NCI-H524 treated with DMSO at 0.1 percent for 48 hours (cell line): ENCODE data around the gene BPIFA2.
"Not testable (repeated sequence)": the region's sequence is repeated elsewhere in the genome, so short reads cannot be mapped to it uniquely, and the experiment has no call there.

Source experiments
- DNase-seq: peaks from one replicate; lab custom pipeline; 2025; lab: John Stamatoyannopoulos, UW

Gene BPIFA2, protein sequence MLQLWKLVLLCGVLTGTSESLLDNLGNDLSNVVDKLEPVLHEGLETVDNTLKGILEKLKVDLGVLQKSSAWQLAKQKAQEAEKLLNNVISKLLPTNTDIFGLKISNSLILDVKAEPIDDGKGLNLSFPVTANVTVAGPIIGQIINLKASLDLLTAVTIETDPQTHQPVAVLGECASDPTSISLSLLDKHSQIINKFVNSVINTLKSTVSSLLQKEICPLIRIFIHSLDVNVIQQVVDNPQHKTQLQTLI

DNA sequence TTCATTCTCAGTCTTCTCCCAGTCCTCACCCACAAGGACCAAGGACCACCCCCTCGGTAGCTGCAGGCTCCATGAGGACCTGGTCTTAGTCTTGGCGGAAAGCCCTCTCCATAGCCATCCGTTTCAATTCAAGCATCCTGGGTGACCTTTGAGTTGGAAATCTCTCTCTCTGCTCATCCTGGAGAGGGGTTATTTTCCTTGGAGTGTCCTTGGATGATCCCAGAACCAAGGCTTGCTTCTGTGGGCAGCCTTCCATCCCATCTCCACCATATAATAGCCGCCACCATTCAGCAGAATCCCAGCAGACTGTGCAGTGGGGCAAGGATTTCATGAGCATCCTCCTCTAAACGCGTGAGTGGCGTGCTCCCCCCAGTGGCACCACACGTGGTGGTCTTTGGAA, at the start of gene BPIFA2:
Gene BPIFA2 (plus strand): TSS at position 301 of the 400 bp plus-strand sequence. CDS start 987 bp downstream, outside the sequence.
- no peak for DNase-seq

DNA sequence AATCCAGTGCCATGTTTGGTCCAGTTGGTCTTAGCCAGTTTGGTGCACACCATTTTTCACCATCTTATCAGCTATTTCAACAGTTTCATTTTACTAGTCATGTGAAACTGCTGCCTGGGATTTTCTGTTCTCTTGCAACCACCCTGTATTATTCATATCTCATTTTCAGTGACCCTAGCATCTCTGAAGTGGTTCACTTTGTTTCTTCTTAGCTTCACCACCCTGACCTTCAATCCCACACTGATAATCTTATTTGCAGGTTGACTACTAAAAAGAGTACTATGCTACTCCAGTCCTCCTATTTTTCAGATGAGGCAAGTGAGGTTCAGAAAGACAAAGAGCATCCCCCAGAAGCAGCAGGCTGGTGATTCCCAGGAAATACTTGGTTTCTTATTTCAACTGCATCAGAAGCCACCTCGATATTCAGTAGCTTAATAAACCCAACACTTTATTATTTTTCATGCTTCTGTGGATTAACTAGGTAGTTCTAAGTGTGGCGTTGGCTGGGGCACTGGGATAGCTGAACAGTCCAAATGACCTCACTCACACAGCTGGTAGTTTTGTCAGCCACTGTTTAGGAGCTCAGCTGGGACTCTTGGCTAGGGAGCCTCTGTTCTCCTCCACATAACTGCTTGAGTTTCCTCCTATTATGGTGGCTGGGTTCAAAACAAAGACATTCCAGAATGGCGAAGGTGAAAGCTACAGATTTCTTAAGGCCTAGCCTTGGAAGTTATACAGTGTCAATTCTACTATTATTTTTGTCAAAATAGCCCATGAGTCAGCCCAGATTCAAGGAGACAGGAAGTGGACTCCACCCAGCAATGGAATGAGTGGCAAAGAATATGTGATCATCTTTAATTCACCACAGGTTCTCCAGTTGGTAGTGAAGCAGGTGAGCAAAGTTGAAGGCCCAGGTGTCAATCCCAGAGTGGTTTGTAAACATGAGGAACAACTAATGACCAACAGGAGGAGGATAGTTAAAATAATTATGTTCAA, 47.9 kb upstream of the BPIFA2 start:
- DNase-seq, result no peak

DNA sequence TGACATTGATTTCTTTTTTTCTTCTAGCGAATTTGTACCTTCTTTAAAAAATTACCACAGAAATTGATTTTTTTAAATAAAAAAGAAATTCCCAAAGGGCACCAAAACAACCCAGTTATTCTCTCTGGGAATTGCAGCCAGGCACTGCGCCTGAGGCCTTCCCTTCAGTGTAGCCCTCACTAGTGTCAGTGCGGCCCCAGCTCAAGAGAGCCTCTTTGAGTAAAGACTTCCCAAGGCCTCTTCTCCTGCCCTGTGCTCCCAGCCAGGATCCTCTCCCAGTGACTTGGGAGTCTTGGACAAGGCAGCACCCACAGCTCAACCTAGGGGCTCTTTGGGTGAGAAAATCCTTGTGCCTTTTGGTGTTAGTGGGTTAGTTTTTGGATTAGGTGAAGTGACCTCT, 47.0 kb upstream of the BPIFA2 start:
- no peak for DNase-seq

DNA sequence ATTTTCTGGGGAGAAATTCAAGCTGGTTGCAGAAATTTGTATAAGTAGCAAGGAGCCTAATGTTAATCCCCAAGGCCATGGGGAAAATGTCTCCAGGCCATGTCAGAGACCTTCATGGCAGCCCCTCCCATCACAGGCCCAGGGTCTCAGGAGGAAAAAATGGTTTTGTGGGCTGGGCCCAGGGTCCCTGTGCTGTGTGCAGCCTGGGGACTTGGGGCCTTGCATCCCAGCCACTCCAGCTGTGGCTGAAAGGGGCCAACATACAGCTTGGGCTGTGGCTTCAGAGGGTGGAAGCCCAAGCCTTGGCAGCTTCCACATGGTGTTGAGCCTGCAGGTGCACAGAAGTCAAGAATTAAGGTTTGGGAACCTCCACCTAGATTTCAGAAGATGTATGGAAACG, 45.7 kb upstream of the BPIFA2 start:
- DNase-seq, result not testable (repeated sequence)

DNA sequence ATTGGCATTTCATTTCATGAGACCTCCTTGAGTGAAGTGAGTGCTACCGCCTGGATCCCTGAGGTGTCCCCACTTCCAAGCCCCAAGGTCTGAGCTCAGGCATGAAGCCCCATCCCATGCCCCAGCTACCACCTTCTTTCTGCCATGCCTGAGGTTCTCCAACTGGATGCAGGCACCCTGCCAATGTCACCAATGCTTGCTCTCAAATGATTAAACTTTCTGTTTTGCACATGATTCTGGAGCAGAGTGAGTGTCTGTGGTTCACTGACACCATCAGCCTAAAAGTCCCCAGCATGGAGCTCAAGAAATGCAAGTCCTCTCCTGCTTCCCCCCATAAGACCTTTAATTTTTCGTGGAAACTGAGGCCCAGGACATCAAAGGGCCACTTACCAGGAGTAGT, 43.7 kb upstream of the BPIFA2 start:
- no peak for DNase-seq

DNA sequence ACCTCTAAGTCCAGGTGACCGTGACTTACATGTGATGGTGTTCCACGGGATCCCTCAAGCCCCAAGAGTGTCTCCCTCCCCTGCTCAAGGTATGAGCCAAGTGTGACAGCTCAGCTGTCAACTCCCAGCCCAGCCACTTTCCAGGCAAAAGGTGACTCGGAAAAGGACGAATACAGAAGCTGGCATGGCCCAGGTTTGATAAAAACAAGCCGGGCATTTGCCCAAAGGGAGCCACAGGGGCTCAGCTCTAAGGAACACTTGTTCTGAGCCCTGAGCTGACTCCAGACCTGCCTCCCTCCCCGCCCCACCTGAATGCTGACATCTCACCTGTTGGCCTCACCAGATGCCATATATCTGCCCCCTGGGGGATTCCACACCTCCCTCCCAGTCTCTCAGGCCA, 43.0 kb upstream of the BPIFA2 start:
- DNase-seq, result no peak

DNA sequence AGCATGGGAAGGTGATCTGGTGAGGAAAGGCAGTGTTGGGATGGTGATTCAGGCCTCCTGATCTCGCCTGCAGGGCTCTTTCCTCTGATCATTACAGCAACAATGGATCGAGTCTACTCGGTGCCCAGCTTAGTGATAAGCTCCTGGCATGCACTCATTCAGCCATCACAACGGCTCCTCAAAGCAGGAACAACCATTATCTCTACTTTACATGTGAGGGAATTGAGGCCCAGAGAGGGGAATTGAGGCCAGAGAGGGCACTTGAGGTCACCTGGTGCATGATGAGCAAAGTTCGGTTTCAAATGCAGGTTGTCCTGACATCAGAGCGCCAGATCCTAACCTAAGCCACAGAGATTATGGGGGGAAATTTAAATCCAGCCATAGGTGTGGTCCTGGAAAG, 42.0 kb upstream of the BPIFA2 start:
- no peak for DNase-seq

DNA sequence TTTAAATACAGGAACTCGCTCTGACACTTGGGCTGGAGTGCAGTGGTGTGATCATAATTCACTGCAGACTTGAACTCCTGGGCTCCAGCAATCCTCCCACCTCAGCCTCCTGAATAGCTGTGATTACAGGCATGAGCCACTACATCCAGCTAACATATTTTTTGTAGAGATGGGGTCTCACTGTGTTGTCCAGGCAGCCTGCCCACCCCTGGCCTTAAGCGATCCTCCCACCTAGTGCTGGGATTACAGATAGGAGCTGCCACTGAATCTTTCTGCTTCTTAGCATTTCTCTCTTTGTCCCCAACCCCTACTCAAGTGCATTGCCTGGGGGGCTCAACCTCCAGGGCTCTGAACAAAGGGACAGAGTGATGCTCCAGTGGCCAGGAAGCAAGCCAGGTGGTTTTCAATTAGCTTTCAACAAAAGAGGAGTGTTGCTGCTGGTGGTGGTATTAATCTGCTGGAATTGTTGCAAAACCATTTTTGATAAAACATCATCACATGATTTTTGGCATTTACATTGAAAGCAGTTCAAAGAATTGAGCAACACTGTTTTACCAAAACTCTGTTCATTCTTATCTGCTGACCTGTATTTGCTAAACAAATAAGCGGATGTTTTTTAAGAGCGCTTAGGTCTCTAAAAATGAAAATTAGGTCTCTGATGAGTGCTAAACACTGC, 40.4 kb upstream of the BPIFA2 start:
- no peak for DNase-seq

DNA sequence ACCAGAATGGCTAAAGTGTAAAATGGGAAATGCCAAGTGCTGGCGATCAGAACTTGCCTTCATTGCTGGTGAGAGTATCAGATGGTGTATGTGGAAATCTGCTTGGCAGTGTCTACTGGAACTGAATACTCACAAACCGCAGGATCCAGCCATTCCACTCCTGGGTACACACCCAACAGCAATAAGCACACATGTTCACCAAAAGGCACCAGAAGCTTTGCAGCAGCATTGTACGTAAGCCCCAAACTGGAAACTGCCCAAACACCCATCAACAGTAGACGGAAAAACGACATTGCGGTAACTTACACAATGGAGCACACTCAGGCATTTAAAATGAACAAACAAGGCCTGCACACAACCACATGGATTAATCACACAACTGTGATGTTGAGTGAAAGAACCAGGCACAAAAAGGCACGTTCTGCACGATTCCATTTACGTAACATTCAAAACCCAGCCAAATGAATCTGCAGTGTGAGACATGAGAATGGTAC, 37.3 kb upstream of the BPIFA2 start:
- DNase-seq, result no peak

DNA sequence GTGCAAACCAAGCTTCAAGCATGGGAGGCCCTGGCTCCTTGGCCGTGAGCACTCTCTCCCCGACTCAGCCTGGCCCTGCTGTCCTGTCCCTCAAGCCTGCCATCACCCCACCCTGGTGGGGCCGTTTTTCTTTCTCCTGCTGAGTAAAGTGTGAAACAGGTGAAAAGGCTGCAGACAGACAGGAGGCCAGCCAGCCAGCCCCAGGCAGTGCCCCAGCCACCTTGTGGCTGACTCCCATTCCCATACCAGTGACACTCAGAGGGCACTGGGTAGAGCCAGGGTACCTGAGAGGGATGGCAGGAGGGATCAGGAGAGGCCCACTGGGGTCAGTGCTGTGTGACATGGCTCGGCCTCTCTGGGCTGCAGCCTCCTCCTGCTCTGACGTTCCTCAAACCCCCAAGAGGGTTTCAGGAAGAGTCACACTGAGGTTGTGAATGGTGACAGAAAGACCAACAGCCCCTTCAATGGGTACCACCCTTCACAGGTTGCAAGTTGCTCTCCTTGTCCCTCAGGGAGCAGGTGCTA, 35.9 kb upstream of the BPIFA2 start:
- no peak for DNase-seq

DNA sequence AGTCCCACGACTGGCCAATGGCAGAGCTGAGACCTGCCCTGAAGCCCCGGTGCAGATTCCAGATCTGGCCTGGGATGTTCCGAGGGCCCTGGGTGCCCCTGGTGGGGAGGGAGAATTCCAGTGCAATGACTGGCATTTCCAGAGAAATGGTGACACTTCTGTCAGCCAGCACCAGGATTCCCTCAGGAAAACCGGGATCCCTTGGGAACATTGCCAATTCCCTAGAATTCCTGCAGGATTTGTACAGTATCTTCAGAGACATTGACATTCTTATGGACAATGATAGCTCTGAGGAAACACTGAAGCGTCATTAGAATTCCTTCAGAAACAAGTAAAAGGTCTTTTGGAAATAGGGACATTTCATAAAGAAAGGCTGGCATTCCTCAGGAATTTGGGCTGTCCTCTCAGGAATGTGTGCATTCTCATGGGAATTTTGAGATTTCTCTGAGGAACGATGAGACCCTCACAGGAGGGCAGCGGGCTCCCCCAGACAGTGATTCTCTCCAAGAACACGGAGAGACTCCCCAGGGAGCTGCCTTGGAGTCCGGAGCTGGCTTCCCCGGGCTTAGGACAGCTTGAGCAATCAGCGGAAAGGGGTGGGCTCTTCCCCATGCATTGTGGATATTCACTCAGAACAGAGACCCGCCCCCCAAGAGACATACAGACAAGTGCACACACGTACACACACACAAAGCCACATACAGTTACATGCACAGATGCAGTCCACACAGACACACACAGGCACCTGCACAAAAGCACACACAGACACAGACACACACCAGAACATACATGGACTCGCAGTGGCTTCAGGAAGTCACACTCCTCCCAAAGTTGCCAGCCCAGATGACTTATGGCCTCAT, 35.2 kb upstream of the BPIFA2 start:
- DNase-seq, result no peak

DNA sequence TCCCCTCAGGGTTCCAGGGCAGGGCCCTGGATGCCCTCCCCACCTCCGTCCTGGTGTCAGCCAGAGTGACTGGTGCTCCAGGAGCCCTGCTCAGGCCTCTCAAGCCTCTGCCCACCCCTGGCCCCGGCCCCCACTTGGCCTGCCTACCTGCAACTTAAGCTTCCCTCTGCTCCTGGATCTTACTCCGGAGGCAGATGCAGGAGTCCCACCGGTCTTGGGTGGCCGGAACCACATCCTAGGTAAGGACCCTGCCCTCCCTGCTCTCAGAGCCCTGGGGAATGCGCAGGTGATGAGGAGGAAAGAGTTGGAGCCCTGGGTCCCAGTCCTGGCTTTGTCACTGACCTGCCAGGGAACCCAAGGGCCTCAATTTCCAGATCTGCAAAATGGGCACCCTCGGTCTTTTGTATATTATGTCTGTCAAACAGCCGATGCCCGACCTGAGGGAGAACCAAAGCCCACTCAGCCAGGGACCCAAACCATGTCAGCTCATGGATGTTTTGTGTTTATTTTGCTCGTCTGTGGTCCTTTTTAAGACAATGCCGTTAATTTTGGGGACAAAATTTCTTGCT, 34.5 kb upstream of the BPIFA2 start:
- no peak for DNase-seq

DNA sequence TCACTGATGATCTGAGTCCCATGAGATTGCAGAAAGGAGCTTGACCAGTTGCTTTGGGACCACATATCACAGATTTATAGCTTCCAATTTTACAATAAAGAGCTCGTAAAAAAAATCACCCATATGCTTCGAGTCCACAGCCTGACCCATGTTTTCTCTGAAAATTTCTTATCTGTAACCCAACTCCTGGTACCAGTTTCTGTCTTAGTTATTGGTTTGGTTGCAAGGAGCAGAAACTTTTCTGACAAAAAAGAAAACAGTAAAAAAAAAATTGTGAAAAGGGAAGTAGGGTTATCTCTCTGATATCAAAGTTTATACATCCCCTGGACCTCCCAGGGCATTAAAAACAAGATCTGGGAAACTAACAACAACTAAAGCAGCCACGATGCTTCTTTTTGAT, 30.8 kb upstream of the BPIFA2 start:
- no peak for DNase-seq

DNA sequence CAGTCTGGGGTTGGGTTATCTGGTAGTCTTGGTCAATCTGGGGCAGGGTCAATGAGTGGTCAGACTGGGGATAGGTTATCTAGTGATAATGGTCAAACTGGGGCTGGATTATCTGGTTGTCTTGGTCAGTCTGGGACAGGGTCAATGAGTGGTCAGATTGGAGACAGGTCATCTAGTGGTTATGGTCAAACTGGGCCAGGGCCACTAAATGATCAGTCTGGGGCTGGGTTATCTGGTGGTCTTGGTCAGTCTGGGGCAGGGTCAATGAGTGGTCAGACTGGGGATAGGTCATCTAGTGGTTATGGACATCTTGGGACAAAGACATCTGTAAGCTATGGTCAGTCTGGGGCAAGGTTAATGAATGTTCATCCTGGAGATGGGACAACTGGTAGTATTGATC, 28.5 kb upstream of the BPIFA2 start:
- DNase-seq, result no peak

DNA sequence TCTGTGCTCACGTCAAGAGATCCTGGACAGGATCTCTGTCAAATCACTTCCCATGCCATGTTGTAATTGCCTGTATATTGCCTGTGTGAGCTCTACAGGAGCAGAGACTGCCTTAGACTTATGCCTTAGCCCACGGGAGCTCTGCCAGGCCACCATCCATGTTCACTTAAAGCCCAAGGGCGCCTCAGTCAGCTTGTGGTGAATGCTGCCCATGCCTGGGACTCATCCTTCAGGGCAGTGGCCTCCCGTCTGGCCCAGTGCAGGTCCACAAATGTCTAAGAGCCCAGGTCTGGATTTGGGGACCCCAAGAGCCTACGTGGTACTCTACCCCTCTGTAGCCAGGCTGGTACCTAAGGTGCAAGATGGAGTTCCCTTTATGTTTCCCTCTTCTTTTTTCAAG, 22.4 kb upstream of the BPIFA2 start:
- DNase-seq, result no peak

DNA sequence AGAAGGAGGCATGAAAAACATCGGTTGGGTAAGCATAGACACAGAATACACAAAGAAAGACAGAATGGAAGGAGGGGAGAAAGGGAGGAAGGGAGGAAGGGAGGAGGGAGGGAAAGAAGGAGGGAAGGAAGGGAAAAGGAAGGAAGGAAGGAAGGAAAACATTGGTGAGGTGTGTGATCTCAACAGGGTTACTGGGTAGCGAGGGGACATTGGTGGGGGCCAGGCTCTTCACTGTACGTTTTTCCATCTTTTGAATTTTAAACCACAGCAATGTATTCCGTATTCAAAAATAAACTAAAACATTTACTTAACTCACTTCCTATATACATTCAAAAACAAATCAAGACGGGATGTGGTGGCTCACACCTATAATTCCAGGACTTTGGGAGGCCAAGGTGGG, 20.7 kb upstream of the BPIFA2 start:
- no peak for DNase-seq

DNA sequence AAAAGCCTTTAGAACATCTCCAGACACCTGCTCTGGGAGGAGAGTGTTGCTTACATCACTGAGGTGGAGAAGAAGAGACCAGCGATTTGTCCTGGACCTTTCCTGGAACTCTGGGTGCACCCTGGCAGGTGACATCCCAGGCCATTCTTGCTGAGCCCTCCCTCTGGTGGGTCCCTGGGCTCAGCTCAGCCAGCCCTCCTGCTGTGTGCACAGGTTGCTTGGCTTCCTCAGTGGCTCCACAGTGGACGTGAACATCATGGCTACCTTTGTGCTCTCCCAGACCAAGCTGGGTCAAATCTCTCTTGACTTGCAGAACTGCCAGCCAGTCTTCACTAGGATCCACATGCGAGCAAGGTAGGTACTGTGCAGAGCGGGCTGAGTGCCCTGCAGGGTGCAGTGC, 19.9 kb upstream of the BPIFA2 start:
- no peak for DNase-seq

DNA sequence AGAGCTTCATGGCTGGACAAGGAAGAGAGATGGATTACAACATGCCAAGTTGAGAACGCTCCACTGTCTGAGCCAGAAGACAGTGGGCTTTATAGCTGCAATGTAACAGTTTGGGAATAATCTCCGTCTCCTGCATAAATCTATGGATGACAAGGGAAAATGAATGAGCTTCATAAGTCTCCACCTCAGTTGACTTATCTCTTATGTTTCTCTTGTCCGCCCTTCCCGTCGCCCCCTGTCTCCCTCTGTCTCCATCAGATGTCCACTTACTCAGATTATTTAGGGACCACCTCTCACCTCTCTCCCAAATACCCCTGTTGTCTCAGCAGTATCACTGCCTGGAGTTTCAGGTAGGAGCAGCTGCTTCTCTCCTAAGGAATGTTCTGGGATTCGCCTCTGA, 13.7 kb upstream of the BPIFA2 start:
- no peak for DNase-seq

DNA sequence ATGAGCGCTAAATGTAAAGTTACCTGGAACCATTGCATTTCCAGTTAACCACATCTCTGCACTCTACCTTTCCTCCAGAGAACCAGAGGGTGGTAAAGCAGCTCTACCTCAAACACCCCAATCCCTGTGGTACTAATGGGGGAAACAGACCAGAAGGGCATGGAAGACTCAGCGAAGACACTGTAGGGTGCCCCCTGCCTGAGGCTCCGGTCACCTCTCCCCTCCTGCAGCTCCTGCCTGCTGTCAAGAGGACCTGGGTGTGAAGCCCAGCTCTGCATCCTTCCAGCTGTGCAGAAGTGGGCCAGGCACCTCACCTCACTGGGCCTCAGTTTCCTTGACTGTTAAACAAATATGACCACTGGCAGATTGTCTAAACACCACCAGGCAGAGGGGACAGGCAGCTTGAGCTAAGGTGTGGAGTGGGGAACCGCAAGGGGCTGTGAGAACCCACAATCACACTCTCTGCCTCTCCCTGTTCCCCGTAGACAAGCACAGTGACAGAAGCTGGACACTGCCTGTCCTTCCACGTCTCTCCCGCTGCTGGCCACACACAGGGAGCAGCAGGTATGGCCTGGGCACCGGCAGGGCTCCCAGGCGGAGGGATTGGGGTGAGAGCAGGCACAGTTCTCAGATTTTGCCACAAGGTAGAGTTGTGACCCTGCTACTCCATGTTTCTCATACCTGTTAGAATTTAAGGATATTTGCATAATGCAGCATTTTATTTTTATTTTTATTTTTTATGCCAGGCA, 9.1 kb upstream of the BPIFA2 start:
- DNase-seq, result no peak

DNA sequence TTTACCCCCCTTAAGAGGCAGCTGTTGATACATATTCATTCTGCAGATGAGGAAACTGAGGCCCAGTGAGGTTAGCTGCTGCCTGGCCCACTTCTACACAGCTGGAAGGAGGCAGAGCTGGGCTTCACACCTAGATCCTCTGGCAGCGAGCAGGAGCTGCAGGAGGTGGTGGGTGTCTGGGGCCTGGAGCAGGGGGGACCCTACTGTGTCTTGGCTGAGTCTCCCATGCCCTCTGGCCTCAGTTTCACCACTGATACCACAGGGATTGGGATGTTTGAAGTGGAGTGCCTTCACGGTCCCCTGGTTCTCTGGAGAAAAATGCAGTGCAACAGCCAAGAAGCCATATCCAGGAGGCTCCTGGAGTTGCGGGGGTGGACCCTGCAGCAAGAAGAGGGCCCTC, 8.2 kb upstream of the BPIFA2 start:
- DNase-seq, result no peak
